ENCODE measurements around the gene ANKFY1. TPM values are rescaled to one million over a fixed set of nuclear protein-coding genes. Genes with fewer than 3 reads are reported as not detected.
"Not testable (repeated sequence)": the region's sequence is repeated elsewhere in the genome, so short reads cannot be mapped to it uniquely, and the experiment has no call there.

The ANKFY1 gene
- total RNA-seq, 6 experiments from 2014 or later = 21.3 to 34.9 (median 29.5) TPM

GRCh38 chr17:4198995-4199394 lies 64.8 kb downstream of the ANKFY1 start:
- no peak for TF ChIP-seq POLR2A (IDR thresholded peaks at IDR 0.05)
- no peak for TF ChIP-seq CTCF (IDR thresholded peaks at IDR 0.05)
- peaks cover 0 to 32% (median 7%) of the 10 kb centered on the region in 4 donors for H3K36me3 ChIP-seq
- H3K9me3 ChIP-seq = no peaks in the 10 kb centered on the region
- 76% methylated on average over 4 of the region's 7 CpGs for WGBS (ENCODE audit: insufficient coverage, low coverage, low lambda C conversion rate, missing lambda C conversion rate)
- no peaks in the 10 kb centered on the region for H3K27me3 ChIP-seq
- H3K27ac ChIP-seq = no peak overlapping the region
- no peak overlapping the region for H3K4me3 ChIP-seq
- no peaks in the 10 kb centered on the region for H3K4me1 ChIP-seq
- intact Hi-C loops (cut with DNase I) = no loop called here
- ATAC-seq (no peak), DNase-seq (no peak)

GRCh38 chr17:4195306-4195705 lies 68.5 kb downstream of the ANKFY1 start:
- intact Hi-C loops (cut with DNase I) = no loop called here
- H3K27me3 ChIP-seq = no peaks in the 10 kb centered on the region
- no peak for DNase-seq
- H3K4me1 ChIP-seq = no peaks in the 10 kb centered on the region
- H3K36me3 ChIP-seq = peaks cover 0 to 42% (median 11%) of the 10 kb centered on the region in 4 donors
- ATAC-seq = no peak
- no peak for TF ChIP-seq CTCF (IDR thresholded peaks at IDR 0.05)
- TF ChIP-seq POLR2A (IDR thresholded peaks at IDR 0.05) = no peak
- no peaks in the 10 kb centered on the region for H3K9me3 ChIP-seq
- H3K27ac ChIP-seq = no peak overlapping the region
- WGBS (ENCODE audit: insufficient coverage, low coverage, low lambda C conversion rate, missing lambda C conversion rate) = 99% methylated on average over 7 of the region's 10 CpGs
- no peak overlapping the region for H3K4me3 ChIP-seq

DNA sequence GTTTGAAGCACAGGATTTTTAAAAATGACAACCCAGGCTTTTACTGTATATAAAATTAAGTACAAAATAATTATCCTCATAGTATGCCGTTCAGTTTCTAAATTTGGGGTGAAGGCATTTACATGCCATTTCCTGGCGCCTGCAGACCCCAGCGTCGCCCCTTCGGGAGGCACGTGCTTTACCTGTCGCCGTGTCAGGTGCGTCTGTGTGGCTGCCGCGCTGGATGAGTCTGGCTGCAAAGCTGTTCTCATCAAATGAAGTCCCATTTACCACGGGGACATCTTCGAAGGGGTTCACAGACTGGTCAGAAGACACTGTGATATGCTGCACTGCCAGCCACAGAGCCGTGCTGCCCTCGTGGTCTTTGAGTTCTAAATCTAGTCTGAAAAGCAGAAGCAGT lies 69.0 kb downstream of the ANKFY1 start:
- intact Hi-C loops (cut with DNase I) = no loop called here
- no peak overlapping the region for H3K4me3 ChIP-seq
- H3K36me3 ChIP-seq = peaks cover 0 to 42% (median 12%) of the 10 kb centered on the region in 4 donors
- no peak for ATAC-seq
- no peaks in the 10 kb centered on the region for H3K27me3 ChIP-seq
- WGBS (ENCODE audit: insufficient coverage, low coverage, low lambda C conversion rate, missing lambda C conversion rate) = 91% methylated on average over 14 of the region's 15 CpGs
- H3K27ac ChIP-seq = no peak overlapping the region
- H3K4me1 ChIP-seq = no peaks in the 10 kb centered on the region
- H3K9me3 ChIP-seq = no peaks in the 10 kb centered on the region
- TF ChIP-seq CTCF (IDR thresholded peaks at IDR 0.05) = no peak
- TF ChIP-seq POLR2A (IDR thresholded peaks at IDR 0.05) = no peak
- no peak for DNase-seq

GRCh38 chr17:4190791-4191190 lies 73.0 kb downstream of the ANKFY1 start:
- intact Hi-C loops (cut with DNase I); H3K27me3 ChIP-seq; H3K27ac ChIP-seq; H3K9me3 ChIP-seq; H3K4me3 ChIP-seq; DNase-seq; ATAC-seq; H3K4me1 ChIP-seq: not testable (repeated sequence)
- peaks cover 0 to 48% (median 13%) of the 10 kb centered on the region in 4 donors for H3K36me3 ChIP-seq
- 96% methylated on average over 7 of the region's 7 CpGs for WGBS (ENCODE audit: insufficient coverage, low coverage, low lambda C conversion rate, missing lambda C conversion rate)

DNA sequence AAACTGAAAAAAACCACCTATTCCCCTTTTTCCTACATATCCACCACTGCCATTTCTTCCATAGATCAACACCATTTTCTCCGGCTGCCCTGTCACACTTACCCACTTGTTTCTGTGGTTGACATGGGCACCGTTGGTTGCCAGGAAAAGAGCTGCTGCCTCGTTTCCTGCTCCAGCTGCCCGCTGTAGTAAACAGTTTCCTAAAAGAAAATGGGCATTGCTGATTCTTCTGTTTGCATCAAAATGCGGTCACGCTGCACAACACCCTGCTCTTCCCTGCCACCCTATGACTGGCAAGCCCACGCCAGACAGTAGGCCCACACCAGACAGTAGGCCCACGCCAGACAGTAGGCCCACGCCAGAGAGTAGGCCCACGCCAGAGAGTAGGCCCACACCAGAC lies 74.5 kb downstream of the ANKFY1 start:
- Histone ChIP-seq H3K27me3 (no peaks in the 10 kb centered on the region), H3K9me3 (no peaks in the 10 kb centered on the region), H3K4me1 (no peaks in the 10 kb centered on the region), H3K4me3 (no peak overlapping the region), H3K27ac (no peak overlapping the region), H3K36me3 (peaks cover 0 to 43% (median 10%) of the 10 kb centered on the region in 4 donors)
- no peak for ATAC-seq
- no peak for DNase-seq
- TF ChIP-seq POLR2A (IDR thresholded peaks at IDR 0.05) = no peak
- no peak for TF ChIP-seq CTCF (IDR thresholded peaks at IDR 0.05)
- 77% methylated on average over 5 of the region's 10 CpGs for WGBS (ENCODE audit: insufficient coverage, low coverage, low lambda C conversion rate, missing lambda C conversion rate)
- intact Hi-C loops (cut with DNase I) = loop anchor here in 1 of 2 donors (10.0 kb wide), 1 partner anchor 226 kb away; no protein-coding TSS in a partner anchor
